IPS-18c (cell line): ENCODE data around the gene TMED4.

Source experiments
- H3K4me3 ChIP-seq: 2 replicates; pipeline ENCODE4 v1.7.0; 2013; ENCODE audit warnings: low read depth, mild to moderate bottlenecking, low read length, moderate library complexity; ENCODE audit not compliant: insufficient read depth
- H3K9me3 ChIP-seq: one replicate; pipeline ENCODE4 v1.6.1; 2013; ENCODE audit warnings: mild to moderate bottlenecking, low read length, moderate library complexity; ENCODE audit not compliant: control insufficient read depth, insufficient read depth

The TMED4 gene

GRCh38 chr7:44537442-44537841, 44.6 kb downstream of the TMED4 start:
- Histone ChIP-seq H3K9me3 (no peaks in the 10 kb centered on the region), H3K4me3 (no peak overlapping the region)

- no peak overlapping the region for H3K4me3 ChIP-seq
Measured at GRCh38 chr7:44536090-44536489, 45.9 kb downstream of the TMED4 start.

GRCh38 chr7:44535348-44536064, 46.5 kb downstream of the TMED4 start:
- H3K4me3 ChIP-seq: no peak overlapping the region
- H3K9me3 ChIP-seq: no peaks in the 10 kb centered on the region

More at GRCh38 chr7:44536090-44536489, 45.9 kb downstream of the TMED4 start:
- no peaks in the 10 kb centered on the region for H3K9me3 ChIP-seq

- H3K4me3 ChIP-seq: no peak overlapping the region
- H3K9me3 ChIP-seq: no peaks in the 10 kb centered on the region
Measured at GRCh38 chr7:44534501-44534900, 47.5 kb downstream of the TMED4 start.

GRCh38 chr7:44534087-44534486, 47.9 kb downstream of the TMED4 start:
- no peaks in the 10 kb centered on the region for H3K9me3 ChIP-seq
- no peak overlapping the region for H3K4me3 ChIP-seq

GRCh38 chr7:44533301-44534055, 48.6 kb downstream of the TMED4 start:
- no peak overlapping the region for H3K4me3 ChIP-seq

GRCh38 chr7:44531421-44532380, 50.3 kb downstream of the TMED4 start:
- no peak overlapping the region for H3K4me3 ChIP-seq
- H3K9me3 ChIP-seq: no peaks in the 10 kb centered on the region

More at GRCh38 chr7:44533301-44534055, 48.6 kb downstream of the TMED4 start:
- no peaks in the 10 kb centered on the region for H3K9me3 ChIP-seq

GRCh38 chr7:44530990-44531389, 51.0 kb downstream of the TMED4 start:
- Histone ChIP-seq H3K9me3 (no peaks in the 10 kb centered on the region), H3K4me3 (no peak overlapping the region)
